ENCODE measurements around the gene CEP57L1.

DNA sequence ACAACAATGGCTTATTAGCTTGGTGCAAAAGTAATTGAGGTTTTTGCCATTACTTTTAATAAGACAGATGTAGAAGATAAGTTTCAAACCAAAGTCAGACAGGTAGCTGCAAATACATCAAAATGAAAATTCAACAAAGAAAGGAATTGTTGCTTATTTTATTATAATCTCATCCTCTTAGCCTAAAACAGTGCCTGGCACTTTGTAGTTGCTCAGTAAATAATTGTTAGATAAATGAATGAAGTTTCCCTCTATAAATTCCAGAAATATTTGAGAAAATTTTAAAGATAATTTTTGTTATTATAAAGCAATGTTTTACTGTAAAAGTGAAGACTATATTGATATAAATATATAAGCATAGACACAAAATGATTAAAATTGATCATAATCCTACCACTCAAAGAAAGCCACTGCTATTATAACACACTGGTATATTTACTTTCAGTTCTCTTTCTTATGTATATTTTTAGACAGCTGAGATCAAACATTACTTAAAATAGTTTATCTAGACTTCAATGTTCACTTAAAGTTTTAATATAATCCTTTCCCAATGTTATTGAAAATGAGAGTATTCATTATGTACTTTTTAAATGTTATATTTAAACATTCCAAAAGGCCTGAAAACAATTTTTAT, 43.2 kb upstream of the CEP57L1 start:
- TF ChIP-seq, protein P1, sequence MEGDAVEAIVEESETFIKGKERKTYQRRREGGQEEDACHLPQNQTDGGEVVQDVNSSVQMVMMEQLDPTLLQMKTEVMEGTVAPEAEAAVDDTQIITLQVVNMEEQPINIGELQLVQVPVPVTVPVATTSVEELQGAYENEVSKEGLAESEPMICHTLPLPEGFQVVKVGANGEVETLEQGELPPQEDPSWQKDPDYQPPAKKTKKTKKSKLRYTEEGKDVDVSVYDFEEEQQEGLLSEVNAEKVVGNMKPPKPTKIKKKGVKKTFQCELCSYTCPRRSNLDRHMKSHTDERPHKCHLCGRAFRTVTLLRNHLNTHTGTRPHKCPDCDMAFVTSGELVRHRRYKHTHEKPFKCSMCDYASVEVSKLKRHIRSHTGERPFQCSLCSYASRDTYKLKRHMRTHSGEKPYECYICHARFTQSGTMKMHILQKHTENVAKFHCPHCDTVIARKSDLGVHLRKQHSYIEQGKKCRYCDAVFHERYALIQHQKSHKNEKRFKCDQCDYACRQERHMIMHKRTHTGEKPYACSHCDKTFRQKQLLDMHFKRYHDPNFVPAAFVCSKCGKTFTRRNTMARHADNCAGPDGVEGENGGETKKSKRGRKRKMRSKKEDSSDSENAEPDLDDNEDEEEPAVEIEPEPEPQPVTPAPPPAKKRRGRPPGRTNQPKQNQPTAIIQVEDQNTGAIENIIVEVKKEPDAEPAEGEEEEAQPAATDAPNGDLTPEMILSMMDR (IDR thresholded peaks at IDR 0.05; ENCODE audit: insufficient read depth, low read length): no peak
- TF ChIP-seq, protein P2, sequence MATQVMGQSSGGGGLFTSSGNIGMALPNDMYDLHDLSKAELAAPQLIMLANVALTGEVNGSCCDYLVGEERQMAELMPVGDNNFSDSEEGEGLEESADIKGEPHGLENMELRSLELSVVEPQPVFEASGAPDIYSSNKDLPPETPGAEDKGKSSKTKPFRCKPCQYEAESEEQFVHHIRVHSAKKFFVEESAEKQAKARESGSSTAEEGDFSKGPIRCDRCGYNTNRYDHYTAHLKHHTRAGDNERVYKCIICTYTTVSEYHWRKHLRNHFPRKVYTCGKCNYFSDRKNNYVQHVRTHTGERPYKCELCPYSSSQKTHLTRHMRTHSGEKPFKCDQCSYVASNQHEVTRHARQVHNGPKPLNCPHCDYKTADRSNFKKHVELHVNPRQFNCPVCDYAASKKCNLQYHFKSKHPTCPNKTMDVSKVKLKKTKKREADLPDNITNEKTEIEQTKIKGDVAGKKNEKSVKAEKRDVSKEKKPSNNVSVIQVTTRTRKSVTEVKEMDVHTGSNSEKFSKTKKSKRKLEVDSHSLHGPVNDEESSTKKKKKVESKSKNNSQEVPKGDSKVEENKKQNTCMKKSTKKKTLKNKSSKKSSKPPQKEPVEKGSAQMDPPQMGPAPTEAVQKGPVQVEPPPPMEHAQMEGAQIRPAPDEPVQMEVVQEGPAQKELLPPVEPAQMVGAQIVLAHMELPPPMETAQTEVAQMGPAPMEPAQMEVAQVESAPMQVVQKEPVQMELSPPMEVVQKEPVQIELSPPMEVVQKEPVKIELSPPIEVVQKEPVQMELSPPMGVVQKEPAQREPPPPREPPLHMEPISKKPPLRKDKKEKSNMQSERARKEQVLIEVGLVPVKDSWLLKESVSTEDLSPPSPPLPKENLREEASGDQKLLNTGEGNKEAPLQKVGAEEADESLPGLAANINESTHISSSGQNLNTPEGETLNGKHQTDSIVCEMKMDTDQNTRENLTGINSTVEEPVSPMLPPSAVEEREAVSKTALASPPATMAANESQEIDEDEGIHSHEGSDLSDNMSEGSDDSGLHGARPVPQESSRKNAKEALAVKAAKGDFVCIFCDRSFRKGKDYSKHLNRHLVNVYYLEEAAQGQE (IDR thresholded peaks at IDR 0.05; ENCODE audit: insufficient replicate concordance, low read depth): no peak

All from HL-60 (cell line).